HepG2 (cell line): ENCODE results near the gene MSANTD2. TPM values are rescaled to one million over a fixed set of nuclear protein-coding genes. Genes with fewer than 3 reads are reported as not detected.
A peak's percentile ranks its signal among the peaks of the same experiment; 100 is the strongest.

ENCODE experiments used
- CBX5 ChIP-seq: sonication (generic); formaldehyde crosslinking; IDR thresholded peaks from 2 replicates; pipeline ENCODE4 v1.4.0; 2020; ENCODE audit warnings: missing genetic modification reagents, borderline replicate concordance
- CHD2 ChIP-seq: IDR thresholded peaks from 2 replicates; pipeline ENCODE4 v1.6.1; 2011; ENCODE audit warnings: low read depth, low read length, improper control_type of control experiment
- GMEB1 ChIP-seq: sonication (generic); formaldehyde crosslinking; IDR thresholded peaks from 2 replicates; pipeline ENCODE4 v1.5.1; 2020; ENCODE audit warnings: missing genetic modification reagents, mild to moderate bottlenecking, borderline replicate concordance
- KDM3A ChIP-seq: IDR thresholded peaks from 2 replicates; pipeline ENCODE4 v1.6.1; 2018; ENCODE audit warnings: low read depth, missing compliant biosample characterization
- NCOA1 ChIP-seq: sonication (generic); formaldehyde crosslinking; IDR thresholded peaks from 2 replicates; pipeline ENCODE4 v1.9.0; 2021; ENCODE audit warnings: missing genetic modification reagents
- PHF20 ChIP-seq: sonication (generic); formaldehyde crosslinking; IDR thresholded peaks from 2 replicates; pipeline ENCODE4 v1.5.0; 2020; ENCODE audit warnings: mild to moderate bottlenecking, missing genetic modification reagents
- RARG ChIP-seq: sonication (generic); formaldehyde crosslinking; IDR thresholded peaks from 2 replicates; pipeline ENCODE4 v1.4.0; 2020; ENCODE audit warnings: low read depth, mild to moderate bottlenecking, missing genetic modification reagents
- STAG1 ChIP-seq: sonication (generic); formaldehyde crosslinking; IDR thresholded peaks from 2 replicates; pipeline ENCODE4 v1.4.0; 2020; ENCODE audit warnings: missing genetic modification reagents
- TEF ChIP-seq: sonication (generic); formaldehyde crosslinking; IDR thresholded peaks from 2 replicates; pipeline ENCODE4 v1.5.0; 2020; ENCODE audit warnings: missing genetic modification reagents
- U2AF2 ChIP-seq: fragments of 200-400 bp; formaldehyde crosslinking; IDR thresholded peaks from 2 replicates; pipeline ENCODE4 v1.6.1; 2017; ENCODE audit warnings: low read depth, mild to moderate bottlenecking, low read length
- ZBTB14 ChIP-seq: sonication (generic); formaldehyde crosslinking; IDR thresholded peaks from 2 replicates; pipeline ENCODE4 v1.4.0; 2020; ENCODE audit warnings: missing genetic modification reagents
- ZNF20 ChIP-seq: sonication (generic); formaldehyde crosslinking; IDR thresholded peaks from 2 replicates; pipeline ENCODE4 v1.4.0; 2020; ENCODE audit warnings: mild to moderate bottlenecking, moderate library complexity, missing genetic modification reagents
- ZNF274 ChIP-seq: sonication (generic); formaldehyde crosslinking; IDR thresholded peaks from 2 replicates; pipeline ENCODE4 v1.5.1; 2020; ENCODE audit warnings: mild to moderate bottlenecking, missing genetic modification reagents
- ZNF503 ChIP-seq: sonication (generic); formaldehyde crosslinking; IDR thresholded peaks from 2 replicates; pipeline ENCODE4 v1.4.0; 2020; ENCODE audit warnings: missing genetic modification reagents
- ZNF615 ChIP-seq: sonication (generic); formaldehyde crosslinking; IDR thresholded peaks from 2 replicates; pipeline ENCODE4 v1.5.0; 2020; ENCODE audit warnings: mild to moderate bottlenecking, missing genetic modification reagents, borderline replicate concordance
- ZNF660 ChIP-seq: sonication (generic); formaldehyde crosslinking; IDR thresholded peaks from 2 replicates; pipeline ENCODE4 v1.5.1; 2020; ENCODE audit warnings: mild to moderate bottlenecking, low read depth, missing genetic modification reagents, borderline replicate concordance
- ZNF7 ChIP-seq: IDR thresholded peaks from 2 replicates; pipeline ENCODE4 v1.6.1; 2016; ENCODE audit warnings: missing biosample characterization, missing genetic modification reagents
- polyA plus RNA-seq, 8 experiments: library from polyadenylated mRNA; depleted of rRNA in 3 of 8; stranded (reverse) in 7 of 8; unstranded in 1 of 8; fragments of >200 nt; fragmentation: Illumina TruSeq in 4 of 8; extraction: Trizol in 4 of 8; gene quantifications; 2 replicates each; pipeline versions ENCODE4 v1.2.1 to v1.2.3, GENCODE V29; 2011 to 2016; ENCODE audit warnings: low read depth in 4 of 8, missing spikeins in 1 of 8, mixed read lengths in 1 of 8; ENCODE audit not compliant: insufficient read depth in 1 of 8
- total RNA-seq, 5 experiments: library from RNA; depleted of rRNA; stranded (reverse); fragments of >200 nt; fragmentation: Illumina TruSeq; extraction: Trizol; gene quantifications; 2 replicates each; pipeline ENCODE4 v1.2.3, GENCODE V29; 2016; ENCODE audit warnings: low read depth in 1 of 5
- TF ChIP-seq, protein P1 (sequence below): conservative IDR thresholded peaks from 2 replicates; pipeline ENCODE4 v1.6.1; 2018; ENCODE audit warnings: missing genetic modification reagents
- TF ChIP-seq, protein P2 (sequence below): sonication (generic); formaldehyde crosslinking; IDR thresholded peaks from 2 replicates; pipeline ENCODE4 v1.5.0; 2020; ENCODE audit warnings: mild to moderate bottlenecking, low read depth, missing genetic modification reagents, borderline replicate concordance
- TF ChIP-seq, protein P3 (sequence below): IDR thresholded peaks from 2 replicates; pipeline ENCODE4 v1.6.1; 2016

The MSANTD2 gene
- total and polyA plus RNA-seq, 2 of the 13 experiments (the other 11 are each of a cell fraction or from before 2014, with no cell fraction given): 8.7 to 10.1 TPM

DNA sequence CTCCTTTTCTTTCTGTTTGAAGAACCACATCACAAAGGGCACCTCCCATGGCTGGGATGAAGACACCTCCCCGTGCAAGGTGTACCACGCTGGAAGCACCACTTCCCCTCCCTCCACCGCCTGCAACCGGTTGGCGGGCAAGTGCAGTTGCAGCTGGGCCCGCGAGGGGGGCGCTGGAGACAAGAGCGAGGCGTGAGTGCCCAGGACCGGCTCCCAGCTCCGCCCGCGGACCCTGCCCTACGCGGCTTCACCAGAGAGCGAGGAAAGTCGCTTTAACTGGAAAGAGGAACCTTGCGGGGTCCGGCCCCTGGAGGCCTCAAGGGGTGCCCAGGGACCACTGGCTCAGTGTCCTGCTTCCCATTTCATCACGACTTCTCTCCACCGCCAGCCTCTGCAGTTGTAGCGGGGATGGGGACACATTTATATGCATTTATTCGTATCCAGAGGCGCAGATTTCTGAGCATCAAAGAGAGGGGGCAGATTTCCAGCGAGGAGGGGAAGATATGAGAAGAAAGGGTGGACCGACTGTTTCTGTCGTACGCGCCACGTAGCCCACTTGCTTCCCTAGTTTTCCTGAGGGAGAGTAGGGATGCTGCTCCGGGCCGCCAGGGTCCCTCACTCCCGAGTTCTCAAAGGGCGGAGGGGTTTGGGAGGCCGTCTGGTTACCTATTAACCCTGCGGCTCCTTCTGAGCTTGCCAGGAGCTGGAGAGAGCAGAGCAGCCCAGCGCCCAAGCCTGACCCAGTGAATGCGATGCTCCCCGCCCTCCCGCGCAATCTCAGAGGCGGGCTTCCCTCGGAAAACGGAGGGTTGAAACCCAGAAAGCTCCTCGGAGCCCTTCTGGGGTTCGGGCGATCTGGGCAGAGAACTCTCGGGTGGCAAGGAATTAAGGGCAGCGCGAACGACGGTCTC lies 41.6 kb downstream of the MSANTD2 start (continued):
- no peak for TF ChIP-seq U2AF2
- TF ChIP-seq, protein P1, sequence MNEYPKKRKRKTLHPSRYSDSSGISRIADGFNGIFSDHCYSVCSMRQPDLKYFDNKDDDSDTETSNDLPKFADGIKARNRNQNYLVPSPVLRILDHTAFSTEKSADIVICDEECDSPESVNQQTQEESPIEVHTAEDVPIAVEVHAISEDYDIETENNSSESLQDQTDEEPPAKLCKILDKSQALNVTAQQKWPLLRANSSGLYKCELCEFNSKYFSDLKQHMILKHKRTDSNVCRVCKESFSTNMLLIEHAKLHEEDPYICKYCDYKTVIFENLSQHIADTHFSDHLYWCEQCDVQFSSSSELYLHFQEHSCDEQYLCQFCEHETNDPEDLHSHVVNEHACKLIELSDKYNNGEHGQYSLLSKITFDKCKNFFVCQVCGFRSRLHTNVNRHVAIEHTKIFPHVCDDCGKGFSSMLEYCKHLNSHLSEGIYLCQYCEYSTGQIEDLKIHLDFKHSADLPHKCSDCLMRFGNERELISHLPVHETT (CRISPR knock-in tag): no peak
- no peak for TF ChIP-seq RARG
- no peak for TF ChIP-seq ZNF274 (CRISPR knock-in tag)
- TF ChIP-seq, protein P2, sequence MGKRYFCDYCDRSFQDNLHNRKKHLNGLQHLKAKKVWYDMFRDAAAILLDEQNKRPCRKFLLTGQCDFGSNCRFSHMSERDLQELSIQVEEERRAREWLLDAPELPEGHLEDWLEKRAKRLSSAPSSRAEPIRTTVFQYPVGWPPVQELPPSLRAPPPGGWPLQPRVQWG (CRISPR knock-in tag): no peak
- TF ChIP-seq, protein P3, sequence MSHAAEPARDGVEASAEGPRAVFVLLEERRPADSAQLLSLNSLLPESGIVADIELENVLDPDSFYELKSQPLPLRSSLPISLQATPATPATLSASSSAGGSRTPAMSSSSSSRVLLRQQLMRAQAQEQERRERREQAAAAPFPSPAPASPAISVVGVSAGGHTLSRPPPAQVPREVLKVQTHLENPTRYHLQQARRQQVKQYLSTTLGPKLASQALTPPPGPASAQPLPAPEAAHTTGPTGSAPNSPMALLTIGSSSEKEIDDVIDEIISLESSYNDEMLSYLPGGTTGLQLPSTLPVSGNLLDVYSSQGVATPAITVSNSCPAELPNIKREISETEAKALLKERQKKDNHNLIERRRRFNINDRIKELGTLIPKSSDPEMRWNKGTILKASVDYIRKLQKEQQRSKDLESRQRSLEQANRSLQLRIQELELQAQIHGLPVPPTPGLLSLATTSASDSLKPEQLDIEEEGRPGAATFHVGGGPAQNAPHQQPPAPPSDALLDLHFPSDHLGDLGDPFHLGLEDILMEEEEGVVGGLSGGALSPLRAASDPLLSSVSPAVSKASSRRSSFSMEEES (CRISPR knock-in tag): no peak
- TF ChIP-seq STAG1: peak; percentile 72
- no peak for TF ChIP-seq ZNF7 (CRISPR knock-in tag)
- no peak for TF ChIP-seq PHF20 (CRISPR knock-in tag)
- 0 out of 2 replicates have a peak, but pooled peaks have one; percentile 23 for TF ChIP-seq ZNF503 (CRISPR knock-in tag)
- no peak for TF ChIP-seq ZNF20
- TF ChIP-seq ZBTB14 (CRISPR knock-in tag): no peak
- peak; percentile 40; the same call in 1 of the 2 replicates for TF ChIP-seq GMEB1 (CRISPR knock-in tag)
- no peak for TF ChIP-seq ZNF615
- no peak for TF ChIP-seq KDM3A (CRISPR knock-in tag)
- no peak for TF ChIP-seq CBX5 (CRISPR knock-in tag)
- no peak for TF ChIP-seq ZNF660
- no peak for TF ChIP-seq TEF (CRISPR knock-in tag)
- TF ChIP-seq NCOA1 (CRISPR knock-in tag): no peak
- no peak for TF ChIP-seq CHD2
